HG03175 (cell line): ENCODE measurements around the gene TMEM30B.

ENCODE experiments used
- ATAC-seq: cut with Tn5 transposase; IDR thresholded peaks from one replicate; pipeline ENCODE4 v1.9.1; 2021; ENCODE audit warnings: mild to moderate bottlenecking, moderate library complexity; ENCODE audit not compliant: unreplicated experiment

TMEM30B gene

DNA sequence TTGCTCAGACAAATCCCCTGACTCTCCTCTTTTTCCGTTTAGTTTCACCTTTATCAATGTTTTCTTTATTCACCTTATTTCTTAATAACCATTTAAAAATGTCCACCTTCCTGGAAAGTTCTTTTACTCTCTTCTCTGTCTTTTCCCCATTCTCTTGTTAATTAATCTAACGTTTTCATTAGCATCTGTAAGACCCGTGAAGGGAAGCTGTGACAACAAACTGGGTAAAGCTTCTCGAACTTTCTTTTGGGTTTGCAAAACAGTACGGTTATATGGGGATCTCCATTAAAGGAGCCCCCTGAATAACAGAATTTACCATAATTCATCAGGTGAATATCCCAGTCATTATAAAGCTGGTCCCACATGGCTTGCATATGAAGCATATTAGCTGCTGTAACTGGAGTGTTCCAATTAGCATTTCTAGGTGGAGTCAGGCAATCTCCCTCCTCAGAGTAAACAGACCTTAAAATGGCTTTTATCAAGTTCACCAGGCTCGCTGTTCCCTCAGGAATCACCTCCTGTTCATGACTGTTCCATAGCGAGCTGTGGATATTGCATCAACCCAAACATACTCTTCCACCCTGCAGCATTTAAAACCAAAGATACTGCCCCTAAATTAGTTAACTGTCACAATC lies 42.4 kb downstream of the TMEM30B start:
- ATAC-seq = no peak

DNA sequence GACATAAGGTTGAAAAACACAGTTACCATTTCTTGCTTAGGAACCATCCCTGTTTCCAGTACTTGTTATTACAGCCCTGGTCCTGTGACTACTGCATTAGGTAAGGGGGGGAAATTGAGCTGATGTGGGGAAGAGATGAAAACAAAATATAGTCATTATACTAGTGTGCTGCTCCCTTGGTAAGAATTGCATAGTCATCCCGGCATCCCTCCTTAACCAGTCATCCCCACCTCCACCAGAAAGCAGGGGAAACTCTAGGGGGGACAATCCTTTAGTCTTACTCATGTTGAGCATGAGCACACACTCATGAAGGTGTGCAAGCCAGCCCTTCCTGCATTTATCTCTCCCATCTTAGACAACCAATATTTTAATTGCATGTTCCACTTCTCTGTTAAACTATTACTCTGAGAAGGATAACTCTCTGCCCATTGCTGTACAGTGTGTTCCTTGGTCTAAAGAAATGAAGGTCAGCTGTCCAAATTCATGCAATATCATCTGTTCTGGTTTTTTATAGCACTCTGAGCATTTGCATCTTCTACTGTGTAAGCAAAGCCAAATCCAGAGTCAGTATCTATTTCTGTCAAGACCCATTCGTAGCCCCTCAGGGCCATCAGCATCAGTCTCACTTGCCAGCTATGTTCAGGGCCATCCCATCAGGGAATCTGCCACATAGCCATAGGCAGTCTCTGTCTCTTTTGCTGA lies 46.8 kb downstream of the TMEM30B start:
- ATAC-seq = no peak

DNA sequence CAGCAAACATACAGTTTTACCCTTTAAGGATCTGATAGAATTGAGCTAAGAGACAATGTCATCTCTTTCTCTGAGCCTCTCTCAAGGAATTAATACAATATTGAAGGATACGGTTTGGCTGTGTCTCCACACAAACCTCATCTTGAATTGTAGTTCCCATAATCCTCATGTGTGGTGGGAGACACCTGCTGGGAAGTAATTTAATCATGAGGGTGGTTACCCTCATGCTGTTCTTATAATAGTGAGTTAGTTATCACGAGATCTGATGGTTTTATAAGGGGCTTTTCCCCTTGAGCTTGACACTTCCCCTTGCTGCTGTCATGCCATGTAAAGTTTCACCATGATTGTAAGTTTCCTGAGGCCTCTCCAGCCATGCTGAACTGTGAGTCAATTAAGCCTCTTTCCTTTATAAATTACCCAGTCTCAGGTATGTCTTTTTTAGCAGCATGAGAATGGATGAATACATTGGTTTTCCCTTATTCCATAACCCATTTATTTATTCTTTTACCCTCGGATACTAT lies 47.6 kb downstream of the TMEM30B start:
- ATAC-seq = no peak

DNA sequence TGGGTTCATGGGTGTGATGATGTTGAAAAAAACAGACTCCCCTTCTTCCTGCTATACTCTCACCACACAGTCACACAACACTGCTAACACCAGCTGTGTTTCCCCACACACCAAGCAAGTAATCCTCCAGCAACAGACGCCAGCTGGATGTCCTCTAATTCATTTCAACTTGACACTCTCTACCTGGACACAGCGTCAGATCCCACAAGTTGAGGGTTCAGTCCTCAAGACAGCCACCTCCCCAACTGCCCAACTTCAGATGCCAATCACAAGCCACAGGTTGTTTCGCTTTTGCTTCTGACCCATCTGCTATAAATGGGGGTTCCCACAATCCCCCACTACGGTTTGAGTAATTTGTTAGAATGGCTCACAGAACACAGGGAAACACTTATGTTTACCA lies 49.3 kb downstream of the TMEM30B start:
- ATAC-seq = no peak

DNA sequence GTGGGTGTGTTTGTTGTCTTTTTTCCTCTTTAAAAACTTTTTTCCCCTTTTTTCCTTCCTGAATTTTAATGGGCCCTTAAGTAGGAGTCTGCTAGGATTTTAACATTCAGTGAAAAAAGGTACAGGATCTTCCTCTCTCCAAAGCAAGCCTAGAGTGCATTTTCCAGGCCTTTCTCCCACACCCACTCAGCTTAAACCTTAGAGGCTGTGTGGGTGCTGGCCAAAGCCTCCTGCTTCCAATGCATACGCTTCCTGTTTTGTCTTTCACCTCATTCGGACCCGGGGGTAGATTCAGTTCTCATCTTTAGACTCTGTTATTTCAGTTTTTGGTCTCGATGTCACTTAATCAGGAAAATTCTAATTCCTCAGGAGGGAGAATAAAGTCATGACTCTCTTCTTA lies 51.2 kb downstream of the TMEM30B start:
- no peak for ATAC-seq

DNA sequence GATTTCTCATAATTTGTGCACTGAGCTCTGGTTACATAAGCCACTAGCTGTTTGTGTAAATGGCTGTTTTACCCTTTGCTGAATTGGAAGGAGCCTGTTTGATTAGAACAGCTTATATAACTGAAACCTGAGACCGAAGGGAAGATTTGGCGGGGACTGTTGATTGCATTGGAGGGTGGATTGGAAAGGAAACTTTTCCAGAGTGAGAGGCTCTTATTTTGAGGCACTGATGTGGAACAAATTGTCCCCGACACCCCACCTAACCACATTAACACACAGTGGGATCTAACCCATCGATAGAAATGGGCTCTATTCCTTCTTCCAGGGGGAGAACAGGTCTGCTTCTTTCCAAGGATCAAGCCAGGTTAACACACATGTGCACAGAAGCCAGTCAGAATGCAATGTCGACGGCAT lies 51.7 kb downstream of the TMEM30B start:
- no peak for ATAC-seq

DNA sequence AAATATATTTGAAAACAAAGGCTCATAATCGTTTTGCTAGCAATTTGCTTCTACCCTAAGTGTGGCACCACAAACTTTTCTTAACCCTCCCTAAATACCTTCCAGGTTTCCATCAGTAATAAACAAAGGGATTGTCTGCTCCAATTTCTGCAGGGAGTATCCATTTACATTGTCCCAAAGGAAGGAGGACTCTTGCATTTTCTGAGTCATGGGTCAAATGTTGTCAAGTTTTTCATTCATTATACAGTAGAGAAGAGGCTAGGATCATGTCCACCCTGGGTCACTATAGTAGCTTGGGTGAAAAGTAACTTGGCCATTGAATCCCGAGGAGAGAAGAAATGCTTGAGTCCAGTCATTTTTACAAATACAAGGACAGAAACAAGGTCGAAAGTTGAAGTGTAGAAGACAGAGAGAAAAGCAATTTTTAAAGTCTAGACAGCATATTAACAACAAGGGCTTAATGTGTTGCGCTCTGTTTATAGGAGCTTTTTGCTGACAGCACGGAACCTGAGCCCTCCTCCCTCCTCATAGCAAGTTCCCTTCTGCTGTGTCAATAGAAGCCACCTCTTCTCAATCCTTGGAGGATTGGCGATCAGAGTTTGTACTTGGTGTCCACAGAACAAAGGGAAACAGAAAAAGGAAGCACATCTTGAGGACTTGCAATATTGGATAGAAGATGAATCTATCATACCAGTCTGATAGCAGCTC lies 53.1 kb downstream of the TMEM30B start:
- ATAC-seq = no peak
